MM.1S (cell line): ENCODE measurements around the gene EMID1.

ENCODE experiments used
- CTCF ChIP-seq: fragments of 300-600 bp; sonication (generic); IDR thresholded peaks from 2 replicates; pipeline ENCODE4 v1.5.1; 2016; ENCODE audit warnings: antibody characterized with exemption, low read length, mixed read lengths
- EZH2phosphoT487 ChIP-seq: fragments of 300-600 bp; sonication (generic); IDR thresholded peaks from 2 replicates; pipeline ENCODE4 v1.6.1; 2018; ENCODE audit warnings: antibody characterized with exemption, low read length

GRCh38 chr22:29201782-29202181, 3.9 kb upstream of the EMID1 start:
- no peak for TF ChIP-seq EZH2phosphoT487
- TF ChIP-seq CTCF = no peak
